Endothelial cell of umbilical vein (primary cell): ENCODE results near the gene FHIT. TPM values are rescaled to one million over a fixed set of nuclear protein-coding genes. Genes with fewer than 3 reads are reported as not detected.

ENCODE experiments used
- BruUV-seq: library from RNA; stranded (reverse); fragments of 400-500 nt; replicated peaks from 2 replicates; lab custom pipeline; 2021; lab: Mats Ljungman, UMichigan
- CTCF ChIA-PET: fragments of 300-600, 350-600 bp; sonication (Branson Sonifier 250); formaldehyde crosslinking; loops from one replicate; lab custom pipeline; 2021; ENCODE audit warnings: antibody characterized with exemption, inconsistent platforms; lab: Charles Lee
- POLR2A ChIA-PET: fragments of 300-600, 350-600 bp; sonication (Branson Sonifier 250); formaldehyde crosslinking; loops from one replicate; lab custom pipeline; 2021; ENCODE audit warnings: antibody characterized with exemption, inconsistent platforms; lab: Charles Lee
- DNase-seq: peaks from one replicate; pipeline ENCODE4 v3.0.0-alpha.2; 2011; ENCODE audit warnings: low read depth, low spot score
- FAIRE-seq: peaks from 2 replicates; lab custom pipeline; 2011; peaks lifted over from hg19 to GRCh38; lab: Jason Lieb, UNC
- H2AFZ ChIP-seq: 2 replicates; pipeline ENCODE4 v1.6.0; 2012; ENCODE audit warnings: low read depth, low read length, control low read depth, inconsistent platforms
- H3K27ac ChIP-seq: 2 replicates; pipeline ENCODE4 v1.5.1; 2011; ENCODE audit warnings: low read depth, mild to moderate bottlenecking, control low read depth, low read length, moderate library complexity; ENCODE audit not compliant: insufficient read depth
- H3K27me3 ChIP-seq, 2 experiments: 2 replicates each; pipeline versions ENCODE4 v1.6.0 to v1.6.1; 2011; ENCODE audit warnings: low read length in 2 of 2, mixed read lengths in 1 of 2; ENCODE audit not compliant: control insufficient read depth in 2 of 2, insufficient read depth in 2 of 2
- H3K36me3 ChIP-seq, 2 experiments: 2 replicates in 1 of 2; 3 replicates in 1 of 2; pipeline ENCODE4 v1.5.1; 2011; ENCODE audit warnings: low read length in 2 of 2, mild to moderate bottlenecking in 1 of 2, moderate library complexity in 1 of 2; ENCODE audit not compliant: control insufficient read depth in 2 of 2, insufficient read depth in 2 of 2; ENCODE audit errors: extremely low read depth in 1 of 2
- H3K4me1 ChIP-seq: 3 replicates; pipeline ENCODE4 v1.5.1; 2011; ENCODE audit warnings: mild to moderate bottlenecking, low read length; ENCODE audit not compliant: control insufficient read depth, insufficient read depth; ENCODE audit errors: extremely low read depth
- H3K4me2 ChIP-seq: 2 replicates; pipeline ENCODE4 v1.6.1; 2011; ENCODE audit warnings: low read length, control low read depth, mixed read lengths; ENCODE audit not compliant: insufficient read depth
- H3K4me3 ChIP-seq, 3 experiments: fragments of 200-600 bp in 1 of 3; sonication (generic), shearing (Covaris generic) in 1 of 3; replicated peaks in 1 of 3; 2 replicates each; pipeline ENCODE4 v1.5.1; 2011 to 2016; ENCODE audit warnings: control low read depth in 3 of 3, low read length in 3 of 3, mild to moderate bottlenecking in 2 of 3, inconsistent platforms in 1 of 3, low read depth in 1 of 3, moderate library complexity in 1 of 3; ENCODE audit not compliant: insufficient read depth in 1 of 3
- H3K79me2 ChIP-seq: 2 replicates; pipeline ENCODE4 v1.6.0; 2012; ENCODE audit warnings: low read length, inconsistent platforms; ENCODE audit not compliant: control insufficient read depth, insufficient read depth
- H3K9ac ChIP-seq: replicated peaks from 2 replicates; pipeline ENCODE3; 2011; ENCODE audit warnings: low read length, control low read depth; ENCODE audit not compliant: insufficient read depth; ENCODE audit errors: extremely low read depth
- H3K9me1 ChIP-seq: replicated peaks from 3 replicates; pipeline ENCODE4 v1.6.0; 2011; ENCODE audit warnings: mild to moderate bottlenecking, low read length; ENCODE audit not compliant: control insufficient read depth, insufficient read depth; ENCODE audit errors: extremely low read depth
- H3K9me3 ChIP-seq: replicated peaks from 2 replicates; pipeline ENCODE4 v1.5.1; 2012; ENCODE audit warnings: low read length, inconsistent platforms; ENCODE audit not compliant: control insufficient read depth, insufficient read depth
- H4K20me1 ChIP-seq: replicated peaks from 2 replicates; pipeline ENCODE3; 2011; ENCODE audit warnings: mild to moderate bottlenecking, low read length; ENCODE audit not compliant: control insufficient read depth, insufficient read depth; ENCODE audit errors: extremely low read depth
- EZH2 ChIP-seq: IDR thresholded peaks from 2 replicates; pipeline ENCODE4 v1.6.1; 2012; ENCODE audit warnings: borderline replicate concordance, low read depth, mild to moderate bottlenecking, moderate library complexity, low read length, inconsistent platforms; ENCODE audit not compliant: severe bottlenecking
- FOS ChIP-seq: IDR thresholded peaks from 2 replicates; pipeline ENCODE4 v1.6.1; 2011; ENCODE audit warnings: mild to moderate bottlenecking, low read length, moderate library complexity, borderline replicate concordance; ENCODE audit not compliant: insufficient read depth
- GATA2 ChIP-seq: IDR thresholded peaks from 2 replicates; pipeline ENCODE4 v1.7.0; 2011; ENCODE audit warnings: low read depth, mild to moderate bottlenecking, moderate library complexity, mixed read lengths, low read length; ENCODE audit not compliant: insufficient read length, insufficient read depth
- JUN ChIP-seq: IDR thresholded peaks from 2 replicates; pipeline ENCODE4 v1.6.1; 2011; ENCODE audit warnings: borderline replicate concordance, low read depth; ENCODE audit not compliant: insufficient read length, insufficient read depth
- MYC ChIP-seq: IDR thresholded peaks from one replicate; pipeline ENCODE4 v1.6.1; 2011; ENCODE audit warnings: mild to moderate bottlenecking, low read depth, low read length
- POLR2A ChIP-seq: IDR thresholded peaks from 2 replicates; pipeline ENCODE4 v1.6.1; 2012; ENCODE audit warnings: low read depth, mild to moderate bottlenecking, control low read depth, low read length
- POLR2AphosphoS5 ChIP-seq: IDR thresholded peaks from 2 replicates; pipeline ENCODE4 v1.6.1; 2012; ENCODE audit warnings: low read depth, mild to moderate bottlenecking, control low read depth, low read length, moderate library complexity; ENCODE audit not compliant: insufficient read depth
- dilution Hi-C: fragments of 300-500 bp; cut with MboI; formaldehyde crosslinking; loops from one replicate; pipeline ENCODE4 v1.15.0; 2019; ENCODE audit warnings: low sequenced_read_pairs; ENCODE audit not compliant: extremely low pct_ligation_motif_present
- intact Hi-C: fragments of 100-400 bp; cut with micrococcal nuclease; formaldehyde crosslinking; loops from one replicate; pipeline ENCODE4 v1.10.0; 2022
- polyA plus RNA-seq, 4 experiments: library from polyadenylated mRNA; depleted of rRNA in 3 of 4; stranded (reverse) in 3 of 4; unstranded in 1 of 4; fragments of >200 nt; gene quantifications; 2 replicates each; pipeline versions ENCODE4 v1.2.1 to v1.2.3, GENCODE V29; 2011 to 2012; ENCODE audit warnings: missing spikeins in 1 of 4
- total RNA-seq: library from RNA; stranded (reverse); gene quantifications from 2 replicates; pipeline ENCODE4 v1.2.3, GENCODE V29; 2021
- TF ChIP-seq, protein P1 (sequence below): IDR thresholded peaks from 2 replicates; pipeline ENCODE4 v1.6.1; 2011; ENCODE audit not compliant: insufficient read depth, insufficient read length
- TF ChIP-seq, protein P2 (sequence below), 2 donors: IDR thresholded peaks; 1 replicate in 1 of 2; 2 replicates in 1 of 2; pipeline ENCODE4 v1.5.1; 2011; ENCODE audit warnings: low read length in 2 of 2, mild to moderate bottlenecking in 2 of 2, moderate library complexity in 2 of 2, control low read depth in 1 of 2, inconsistent platforms in 1 of 2, low read depth in 1 of 2; ENCODE audit not compliant: insufficient read depth in 1 of 2; ENCODE audit errors: extremely low read depth in 1 of 2

FHIT gene
- total and polyA plus RNA-seq, 2 donors (not counting 3 experiments of a cell fraction or from before 2014, with no cell fraction given): 0.47 to 2.2 TPM

DNA sequence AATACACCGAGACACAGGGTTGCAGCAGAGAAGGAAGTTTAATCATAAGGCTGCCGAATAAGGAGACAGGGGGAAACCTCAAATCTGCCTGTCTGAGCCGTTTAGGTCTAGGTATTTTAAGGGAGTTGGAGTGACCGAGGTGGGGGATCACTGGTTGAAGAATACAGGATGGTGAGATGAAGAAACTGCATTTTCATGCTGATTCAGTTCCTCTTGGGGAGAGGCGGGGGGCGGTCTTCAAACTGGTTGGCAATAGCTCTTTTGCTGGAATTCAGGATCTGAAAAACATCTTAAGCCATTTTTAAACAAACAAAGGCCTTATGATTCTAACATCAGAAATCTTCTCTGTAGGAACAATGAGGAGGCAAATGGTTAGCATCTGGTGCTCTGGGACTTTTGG is 1502.0 kb downstream of the FHIT start:
- Histone ChIP-seq H3K27me3 (no peaks in the 10 kb centered on the region), H3K79me2 (no peaks in the 10 kb centered on the region), H3K9ac (no peak overlapping the region), H3K4me3 (no peak overlapping the region), H3K9me3 (no peaks in the 10 kb centered on the region), H3K4me2 (no peak overlapping the region), H3K36me3 (no peaks in the 10 kb centered on the region), H3K9me1 (no peaks in the 10 kb centered on the region), H4K20me1 (no peaks in the 10 kb centered on the region), H3K27ac (no peak overlapping the region), H2AFZ (no peak overlapping the region), H3K4me1 (no peaks in the 10 kb centered on the region)
- BruUV-seq: no TSS peak
- no peak for DNase-seq
- ChIA-PET POLR2A (no interaction called here), CTCF (no interaction called here)
- FAIRE-seq: no peak
- dilution Hi-C loops: no loop called here
- no peak for TF ChIP-seq FOS
- no peak for TF ChIP-seq MYC
- TF ChIP-seq GATA2: no peak
- TF ChIP-seq, protein P1, sequence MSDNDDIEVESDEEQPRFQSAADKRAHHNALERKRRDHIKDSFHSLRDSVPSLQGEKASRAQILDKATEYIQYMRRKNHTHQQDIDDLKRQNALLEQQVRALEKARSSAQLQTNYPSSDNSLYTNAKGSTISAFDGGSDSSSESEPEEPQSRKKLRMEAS: no peak
- TF ChIP-seq JUN: no peak
- no peak for TF ChIP-seq EZH2
- TF ChIP-seq, protein P2, sequence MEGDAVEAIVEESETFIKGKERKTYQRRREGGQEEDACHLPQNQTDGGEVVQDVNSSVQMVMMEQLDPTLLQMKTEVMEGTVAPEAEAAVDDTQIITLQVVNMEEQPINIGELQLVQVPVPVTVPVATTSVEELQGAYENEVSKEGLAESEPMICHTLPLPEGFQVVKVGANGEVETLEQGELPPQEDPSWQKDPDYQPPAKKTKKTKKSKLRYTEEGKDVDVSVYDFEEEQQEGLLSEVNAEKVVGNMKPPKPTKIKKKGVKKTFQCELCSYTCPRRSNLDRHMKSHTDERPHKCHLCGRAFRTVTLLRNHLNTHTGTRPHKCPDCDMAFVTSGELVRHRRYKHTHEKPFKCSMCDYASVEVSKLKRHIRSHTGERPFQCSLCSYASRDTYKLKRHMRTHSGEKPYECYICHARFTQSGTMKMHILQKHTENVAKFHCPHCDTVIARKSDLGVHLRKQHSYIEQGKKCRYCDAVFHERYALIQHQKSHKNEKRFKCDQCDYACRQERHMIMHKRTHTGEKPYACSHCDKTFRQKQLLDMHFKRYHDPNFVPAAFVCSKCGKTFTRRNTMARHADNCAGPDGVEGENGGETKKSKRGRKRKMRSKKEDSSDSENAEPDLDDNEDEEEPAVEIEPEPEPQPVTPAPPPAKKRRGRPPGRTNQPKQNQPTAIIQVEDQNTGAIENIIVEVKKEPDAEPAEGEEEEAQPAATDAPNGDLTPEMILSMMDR (IDR thresholded peaks at IDR 0.05; ENCODE audit: extremely low read depth in 1 of 2, insufficient read depth in 1 of 2, low read depth in 1 of 2, low read length in 2 of 2): no peak
- TF ChIP-seq POLR2AphosphoS5: no peak
- no peak for TF ChIP-seq POLR2A
- intact Hi-C loops: no loop called here
